GM23338 (cell line): Measurements from ENCODE around the gene SIL1.

Experiments used
- CREB1 ChIP-seq: fragments of 250-450 bp; sonication (Bioruptor Pico); IDR thresholded peaks from 2 replicates; pipeline ENCODE4 v1.5.0; 2020; ENCODE audit warnings: low read depth, mild to moderate bottlenecking, moderate library complexity
- CTCF ChIP-seq, 2 experiments: fragments of 200-600 bp in 1 of 2; sonication (generic) in 1 of 2; conservative IDR thresholded peaks; 2 replicates each; pipeline versions ENCODE4 v1.5.1 to v1.6.1; 2016 to 2017; ENCODE audit warnings: antibody characterized with exemption in 2 of 2, low read depth in 2 of 2, mild to moderate bottlenecking in 2 of 2, moderate library complexity in 1 of 2
- ETS1 ChIP-seq: IDR thresholded peaks from 2 replicates; pipeline ENCODE4 v1.6.1; 2016; ENCODE audit warnings: antibody characterized with exemption
- EZH2 ChIP-seq: fragments of 200-600 bp; sonication (generic); IDR thresholded peaks from one replicate; pipeline ENCODE4 v1.8.0; 2017; ENCODE audit warnings: antibody characterized with exemption, mild to moderate bottlenecking, low read depth; ENCODE audit not compliant: unreplicated experiment
- EZH2phosphoT487 ChIP-seq: fragments of 200-600 bp; sonication (generic); IDR thresholded peaks from one replicate; pipeline ENCODE4 v1.8.1; 2018; ENCODE audit warnings: antibody characterized with exemption; ENCODE audit not compliant: unreplicated experiment
- POLR2AphosphoS5 ChIP-seq: IDR thresholded peaks from 2 replicates; pipeline ENCODE4 v1.6.1; 2016; ENCODE audit warnings: antibody characterized with exemption, low read depth
- REST ChIP-seq: IDR thresholded peaks from one replicate; pipeline ENCODE4 v1.6.1; 2018; ENCODE audit warnings: antibody characterized with exemption; ENCODE audit not compliant: unreplicated experiment
- STAT1 ChIP-seq: IDR thresholded peaks from one replicate; pipeline ENCODE4 v1.6.1; 2016; ENCODE audit warnings: antibody characterized with exemption; ENCODE audit not compliant: unreplicated experiment
- ZNF114 ChIP-seq: fragments of 250-450 bp; sonication (Bioruptor Pico); IDR thresholded peaks from 2 replicates; pipeline ENCODE4 v1.5.0; 2020; ENCODE audit warnings: mild to moderate bottlenecking, moderate library complexity

GRCh38 chr5:138914338-138914737 lies 283.8 kb downstream of the SIL1 start:
- TF ChIP-seq CTCF (conservative IDR thresholded peaks at IDR 0.05; ENCODE audit: low read depth in 2 of 2) (no peak), POLR2AphosphoS5 (no peak), CREB1 (CRISPR knock-in tag) (no peak), STAT1 (no peak), EZH2 (no peak), ZNF114 (CRISPR knock-in tag) (no peak), EZH2phosphoT487 (no peak), REST (no peak), ETS1 (no peak)
